ENCODE data around the gene RASGEF1B.
"Not testable (repeated sequence)": the region's sequence is repeated elsewhere in the genome, so short reads cannot be mapped to it uniquely, and the experiment has no call there.

Gene RASGEF1B

DNA sequence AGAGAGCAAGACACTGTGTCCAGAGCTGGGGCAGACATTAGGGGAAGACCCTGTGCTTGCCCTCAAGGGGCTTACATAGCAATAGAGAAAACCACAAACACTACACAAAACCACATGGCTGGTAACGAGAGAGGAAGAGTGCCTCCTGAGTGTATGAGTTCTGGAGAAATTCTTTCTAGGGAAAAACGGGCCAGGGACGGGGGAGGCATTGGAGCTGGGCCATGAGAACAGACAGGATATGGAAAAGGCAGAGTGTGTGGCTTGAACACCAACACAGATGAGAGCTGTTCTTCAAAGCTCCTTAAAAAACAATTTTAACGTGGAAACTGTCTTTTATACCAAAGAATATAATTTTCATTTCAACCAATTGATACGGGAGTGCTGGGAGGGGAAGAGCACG lies 42.7 kb downstream of the RASGEF1B start:
- no peak for DNase-seq

DNA sequence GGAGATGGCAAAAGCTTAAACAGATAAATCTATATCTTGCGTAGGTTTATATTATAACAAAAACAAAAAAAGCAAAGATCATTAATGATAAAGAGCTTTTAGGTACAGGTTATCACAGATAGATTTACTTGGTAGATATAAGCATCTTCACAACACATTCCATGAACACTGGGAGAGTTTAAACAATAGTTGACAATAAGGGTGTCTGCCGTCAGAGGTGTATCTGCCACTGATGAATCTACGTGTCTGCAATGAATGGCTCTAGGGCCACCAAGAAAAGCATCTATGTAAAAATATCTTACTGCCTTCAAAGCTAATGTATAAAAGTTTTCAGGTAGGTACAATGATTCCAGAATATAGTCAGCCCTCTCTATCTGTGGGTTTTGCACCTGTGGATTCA lies 43.7 kb downstream of the RASGEF1B start:
- DNase-seq: no peak

DNA sequence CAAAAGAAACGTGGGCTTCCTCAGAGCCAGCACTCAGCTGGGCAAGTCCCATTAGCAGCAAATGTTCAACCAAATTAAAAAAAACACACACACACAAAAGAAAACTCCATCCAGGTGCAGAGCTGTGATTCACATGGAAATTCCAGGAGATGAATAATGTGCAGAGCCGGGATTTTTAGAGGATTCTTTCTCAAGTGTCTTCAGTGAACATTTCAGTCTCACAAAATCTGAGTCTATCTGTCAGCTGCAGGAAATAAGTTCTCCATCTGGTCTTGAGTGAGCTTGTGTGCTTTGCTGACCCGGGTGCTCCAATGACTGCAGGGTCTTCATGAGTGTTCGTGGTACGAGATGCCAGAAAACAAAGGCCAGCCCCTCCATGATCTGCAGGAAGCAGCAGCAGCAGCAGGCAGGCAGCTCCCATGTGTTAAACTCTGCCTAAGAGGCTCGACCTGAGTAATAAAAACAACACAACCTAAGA lies 44.3 kb downstream of the RASGEF1B start:
- no peak for DNase-seq

DNA sequence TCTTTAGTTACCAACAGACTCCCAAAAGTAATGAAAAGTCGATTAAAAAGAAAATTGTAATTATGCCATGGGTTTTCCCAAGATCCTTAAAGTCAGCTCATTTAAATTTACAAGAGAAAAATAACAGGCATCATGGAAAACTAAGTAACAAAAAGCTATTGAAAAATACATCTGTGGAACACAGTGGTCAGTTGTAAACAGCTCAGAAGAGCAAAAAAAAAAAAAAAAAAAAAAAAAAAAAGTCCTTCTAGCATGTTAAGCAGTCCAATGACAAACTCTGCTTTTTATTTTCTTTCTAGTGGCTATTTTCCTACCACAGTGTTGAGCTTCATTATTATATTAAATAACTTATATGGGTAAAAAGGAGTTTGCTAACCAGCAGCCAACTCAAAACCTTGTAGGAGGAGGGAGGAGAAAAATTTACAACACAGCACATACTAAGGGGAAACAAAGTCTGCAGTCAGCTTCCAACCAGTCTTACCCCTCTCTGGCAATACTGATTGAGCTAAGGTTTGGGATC lies 44.9 kb downstream of the RASGEF1B start:
- DNase-seq: no peak

DNA sequence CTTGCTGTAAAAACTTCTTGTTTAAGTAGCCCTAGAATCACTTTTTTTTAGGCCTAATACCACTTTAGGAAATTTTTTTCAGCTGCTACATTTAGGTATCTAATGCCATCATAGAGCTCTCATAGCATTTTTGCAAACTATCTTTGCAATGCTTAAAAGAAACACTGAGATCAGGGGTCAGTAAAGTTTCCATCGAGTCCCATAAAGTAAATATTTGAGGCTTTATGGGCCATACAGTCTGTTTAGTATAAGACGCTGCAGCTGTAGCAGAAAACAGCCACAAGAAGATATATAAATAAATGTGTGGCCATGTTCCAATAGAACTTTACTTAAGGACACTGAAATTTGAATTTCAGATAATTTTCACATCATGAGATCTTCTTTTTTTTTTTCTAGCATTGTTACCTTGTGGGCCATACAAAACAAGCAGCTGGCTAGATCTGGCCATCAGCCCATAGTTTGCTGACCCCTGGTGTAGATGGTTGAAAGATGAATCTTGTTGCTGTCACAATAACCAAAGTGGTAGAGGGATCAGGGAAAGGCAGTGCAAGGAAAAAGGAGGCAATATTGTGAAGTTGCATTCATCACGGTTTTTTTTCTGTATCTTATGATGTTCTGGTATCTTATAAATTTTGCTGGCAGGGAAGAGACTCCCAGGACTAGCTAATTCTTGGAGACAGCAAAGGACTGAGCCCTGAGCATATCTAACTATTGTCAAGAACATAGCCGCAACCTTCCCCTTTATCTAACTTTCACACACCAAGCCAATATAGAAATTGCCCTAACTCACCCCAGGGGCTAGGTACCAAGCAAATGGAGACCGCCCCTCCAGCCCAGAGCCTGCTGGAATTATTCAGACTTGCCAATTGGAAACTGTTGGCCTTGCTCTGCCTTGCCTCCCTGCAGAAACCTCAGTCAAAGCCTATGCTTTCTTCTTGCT lies 46.6 kb downstream of the RASGEF1B start:
- no peak for DNase-seq

DNA sequence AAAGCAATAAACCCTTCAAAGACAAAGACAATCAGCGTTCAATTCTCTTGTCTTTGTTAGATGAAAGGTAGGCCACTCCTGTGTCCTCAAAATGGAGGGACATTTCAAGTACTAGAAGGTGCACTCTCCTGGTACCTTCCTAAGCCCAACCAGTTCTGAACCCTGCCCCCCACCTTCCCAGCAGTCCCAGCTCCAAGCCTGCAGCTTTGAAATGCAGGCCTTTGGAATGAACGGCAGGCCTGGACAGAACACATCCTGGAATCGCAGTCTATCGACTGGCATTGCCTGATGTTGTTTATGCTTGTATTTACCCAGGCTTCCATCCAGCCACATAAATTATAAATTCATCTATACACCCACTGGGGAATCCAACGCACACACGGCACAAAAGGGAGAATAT lies 47.4 kb downstream of the RASGEF1B start:
- DNase-seq: no peak

DNA sequence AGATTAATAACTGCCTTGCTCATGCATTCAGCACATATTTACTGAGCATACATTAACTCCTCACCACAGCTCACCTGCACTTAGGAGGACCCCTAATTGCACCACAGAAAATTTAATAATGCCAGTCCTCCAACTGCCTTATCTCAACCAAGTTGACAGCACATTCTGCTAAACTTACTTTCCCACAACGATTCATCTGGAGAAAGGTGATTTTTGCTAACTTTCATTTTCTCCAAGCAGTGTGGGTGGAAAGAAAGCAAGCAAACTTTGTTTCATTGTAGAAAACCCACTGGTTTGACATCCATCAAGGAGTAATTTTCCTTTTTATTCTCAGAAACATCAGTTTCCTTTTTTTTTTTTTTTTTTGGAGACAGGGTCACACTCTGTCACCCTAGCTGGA lies 49.1 kb downstream of the RASGEF1B start:
- DNase-seq: no peak

DNA sequence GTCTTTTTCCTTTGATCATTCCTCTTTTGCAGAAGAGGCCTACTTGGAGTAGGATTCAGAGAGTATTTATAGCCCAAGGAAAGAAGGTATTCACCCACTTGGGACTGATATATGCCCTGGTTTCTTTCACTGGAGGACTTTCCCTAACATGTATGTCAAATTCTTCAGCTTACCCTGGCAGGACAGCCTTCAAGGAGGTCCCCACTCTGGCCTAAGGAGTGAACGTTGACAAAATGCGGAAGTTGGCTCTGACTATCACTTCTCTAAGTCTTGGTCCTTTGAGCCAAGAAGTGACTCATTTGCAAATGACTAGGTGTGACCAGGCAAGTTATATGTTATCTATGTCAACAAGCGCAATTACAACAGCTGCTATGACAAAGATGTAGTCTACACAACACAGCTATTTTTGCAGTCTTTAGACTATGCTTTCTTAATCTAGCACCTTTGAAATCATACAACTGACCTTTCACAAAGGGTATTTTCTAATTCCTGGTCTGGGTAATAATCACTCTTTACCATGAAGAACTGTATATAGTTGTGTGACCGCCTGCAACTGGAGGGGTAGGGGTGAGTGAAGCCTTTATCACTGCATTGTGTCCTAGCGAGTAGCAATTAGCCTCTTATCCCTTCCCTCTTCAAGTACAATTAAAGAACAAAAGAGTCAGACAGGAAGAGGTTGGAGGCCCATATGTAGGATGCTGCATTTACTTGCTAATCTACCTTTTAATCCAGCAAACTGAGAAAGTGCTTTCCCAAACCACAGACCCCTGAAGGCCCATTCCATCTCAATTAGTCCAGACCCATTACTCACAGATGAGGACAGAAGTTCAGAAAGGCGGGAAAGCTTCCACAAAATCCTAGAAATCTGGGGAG lies 50.1 kb downstream of the RASGEF1B start:
- DNase-seq: no peak

DNA sequence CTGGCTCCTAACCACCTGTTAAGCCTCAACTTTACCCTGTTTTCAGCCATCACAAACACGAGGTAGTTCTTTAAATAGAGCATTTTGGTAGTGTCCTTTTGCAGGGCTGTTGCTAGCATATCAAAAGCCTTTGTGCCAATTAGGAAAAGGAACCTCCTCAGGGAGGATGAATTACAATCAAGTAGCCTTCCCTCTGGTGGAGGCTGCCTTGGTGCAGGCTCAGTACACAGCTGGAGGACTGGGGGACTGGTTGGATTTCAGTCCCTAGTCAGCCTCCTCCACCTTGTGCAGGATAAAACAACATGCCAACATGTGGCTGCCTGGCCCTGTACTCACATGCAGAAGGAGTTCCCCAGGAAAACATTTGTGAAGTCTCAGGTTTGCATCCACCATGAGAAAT lies 53.1 kb downstream of the RASGEF1B start:
- DNase-seq: no peak

DNA sequence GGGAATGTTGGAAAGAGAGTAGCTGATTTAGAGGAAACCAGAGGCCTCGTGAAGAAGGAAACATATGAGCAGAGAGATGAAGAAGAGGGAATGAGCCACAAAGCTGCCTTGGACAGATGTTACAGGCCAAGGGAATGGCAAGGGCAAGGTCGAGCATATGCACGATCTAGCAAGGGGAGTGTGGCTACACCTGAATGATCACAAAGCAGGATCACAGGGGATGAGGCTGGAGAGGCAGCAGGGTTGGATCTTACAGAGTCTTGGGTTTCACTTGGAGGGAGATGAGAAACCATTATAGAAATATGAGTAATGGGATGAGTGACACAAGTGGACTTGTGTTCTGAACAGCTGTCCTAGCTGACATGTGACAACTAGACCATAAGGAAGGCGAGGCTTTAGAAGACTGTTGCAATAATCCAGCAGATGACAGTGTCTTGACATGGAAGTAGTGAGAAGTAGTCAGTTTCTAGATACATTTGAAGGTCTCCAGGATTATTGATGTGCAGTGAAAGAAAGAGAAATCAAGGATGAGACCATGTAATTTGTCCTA lies 58.7 kb downstream of the RASGEF1B start:
- DNase-seq: no peak

DNA sequence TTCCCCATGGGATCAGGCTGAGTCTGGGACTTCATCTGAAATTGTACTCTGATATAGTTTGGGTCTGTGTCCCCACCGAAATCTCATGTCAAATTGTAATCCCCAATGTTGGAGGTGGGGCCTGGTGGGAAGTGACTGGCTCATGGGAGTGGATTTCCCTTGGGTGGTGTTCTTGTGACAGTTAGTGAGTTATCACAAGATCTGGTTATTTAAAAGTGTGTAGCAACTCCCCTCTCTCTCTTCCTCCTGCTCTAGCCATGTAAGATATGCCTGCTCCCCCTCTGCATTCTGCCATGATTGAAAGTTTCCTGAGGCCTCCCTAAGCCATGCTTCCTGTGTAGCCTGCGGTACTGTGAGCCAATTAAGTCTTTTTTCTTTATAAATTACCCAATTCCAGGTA lies 61.0 kb downstream of the RASGEF1B start:
- no peak for DNase-seq

DNA sequence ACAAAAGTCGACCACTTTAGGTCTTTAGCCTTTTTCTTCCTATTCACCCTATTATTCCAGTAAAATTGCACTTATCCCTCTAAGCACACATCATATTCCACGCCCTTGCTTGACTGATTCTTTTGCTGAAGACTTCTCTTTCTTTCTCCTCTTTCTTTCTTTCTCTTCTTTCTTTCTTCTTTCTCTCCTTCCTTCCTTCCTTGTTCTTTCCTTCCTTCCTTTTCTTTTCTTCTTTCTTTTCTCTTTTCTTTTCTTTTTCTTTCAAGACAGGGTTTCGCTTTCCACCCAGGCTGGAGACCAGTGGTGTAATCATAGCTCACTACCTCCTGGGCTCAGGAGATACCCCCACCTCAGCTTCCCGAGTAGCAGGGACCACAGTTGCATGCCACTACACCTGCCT lies 61.9 kb downstream of the RASGEF1B start:
- DNase-seq: no peak

DNA sequence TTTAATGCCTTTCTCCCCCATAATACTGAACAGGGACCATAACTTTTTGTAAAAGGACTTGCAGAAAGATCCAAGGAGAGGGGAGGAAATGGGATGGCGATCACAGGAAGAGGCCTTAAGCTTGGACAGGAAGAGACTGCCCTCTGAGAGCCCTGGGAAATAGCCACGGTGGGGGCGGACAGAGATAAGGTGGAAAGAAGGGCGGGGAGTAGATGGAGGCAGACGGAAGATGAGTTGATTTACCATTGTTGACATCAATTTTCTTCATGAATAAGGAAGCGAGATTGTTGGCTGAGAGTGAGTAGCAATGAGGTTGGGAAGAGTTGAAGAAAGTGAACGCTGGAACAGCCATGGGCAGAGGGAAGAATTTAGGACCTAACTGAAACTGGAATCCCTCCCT lies 63.4 kb downstream of the RASGEF1B start:
- DNase-seq: no peak

DNA sequence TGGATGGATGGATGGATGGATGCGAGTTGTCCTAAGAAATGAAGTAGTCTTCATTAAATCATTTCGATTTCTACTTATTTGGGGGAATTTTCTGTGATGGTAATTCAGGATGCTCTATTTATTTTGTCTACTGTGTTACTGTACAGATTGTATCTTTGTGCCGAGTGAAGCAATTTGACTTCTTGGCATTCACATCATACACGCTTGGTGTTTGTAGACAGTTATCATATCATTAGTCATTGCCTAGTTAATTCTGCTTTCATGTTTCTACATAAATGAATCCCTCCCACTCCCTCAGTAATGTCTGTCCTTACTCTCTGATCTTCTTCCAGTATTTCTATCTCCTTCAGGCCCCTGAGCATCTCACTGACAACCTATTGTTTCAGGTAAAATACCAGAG lies 64.0 kb downstream of the RASGEF1B start:
- no peak for DNase-seq

DNA sequence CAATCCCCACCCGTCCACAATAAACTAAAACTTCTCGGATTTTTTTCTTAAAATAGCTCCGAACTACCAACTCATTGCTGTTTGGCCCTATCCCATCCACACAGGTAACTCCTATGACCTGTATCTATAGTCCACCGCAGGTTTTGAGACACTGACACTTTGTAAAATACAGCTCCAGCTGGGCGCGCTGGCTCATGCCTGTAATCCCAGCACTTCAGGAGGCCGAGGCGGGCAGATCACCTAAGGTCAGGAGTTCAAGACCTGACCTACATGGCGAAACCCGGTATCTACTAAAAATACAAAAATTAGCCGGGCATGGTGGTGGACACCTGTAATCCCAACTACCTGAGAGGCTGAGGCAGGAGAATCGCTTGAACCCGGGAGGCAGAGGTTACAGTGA lies 65.2 kb downstream of the RASGEF1B start:
- not testable (repeated sequence) for DNase-seq

DNA sequence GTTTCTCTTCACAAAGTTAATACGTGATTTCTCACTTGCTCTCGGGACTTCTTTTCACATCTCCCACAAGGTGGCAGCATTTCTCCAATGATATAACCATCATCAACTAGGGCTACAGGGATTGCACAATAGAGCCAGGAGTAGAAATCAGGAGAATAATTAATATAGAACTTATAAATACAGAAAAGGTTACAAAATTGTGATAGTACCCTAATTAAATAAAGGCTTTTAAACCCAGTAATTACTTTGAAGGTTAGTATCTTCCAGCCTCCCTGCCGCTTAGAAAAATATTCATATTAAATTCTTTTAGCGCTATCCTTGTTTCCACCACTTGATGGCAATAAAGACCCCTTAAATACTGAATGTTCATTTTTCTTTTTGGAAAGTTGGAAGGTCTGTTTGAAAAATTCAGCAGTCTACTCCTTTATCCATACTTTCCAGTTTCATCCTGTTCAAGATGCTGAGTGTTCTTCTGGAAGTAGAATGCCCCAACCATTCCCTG lies 65.8 kb downstream of the RASGEF1B start:
- DNase-seq: peak; percentile 55

DNA sequence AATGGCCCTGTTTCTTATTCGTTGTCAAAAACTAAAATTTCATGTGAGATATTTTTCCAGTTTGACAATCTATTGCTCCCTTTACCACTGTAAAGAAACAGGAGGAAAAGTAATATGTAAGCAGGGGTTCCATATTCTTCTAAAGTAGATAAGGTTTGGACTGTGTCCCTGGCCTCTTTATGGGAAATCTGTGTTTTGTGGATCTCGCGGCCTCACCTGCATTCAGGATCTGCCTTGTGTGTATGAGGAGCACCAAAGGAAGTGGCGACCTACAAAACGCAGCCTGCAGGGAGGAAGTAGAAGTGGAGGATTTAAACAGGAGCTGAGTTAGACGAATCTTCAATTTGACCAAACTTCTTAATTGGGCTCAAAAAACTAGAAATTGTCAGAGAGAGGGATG lies 67.0 kb downstream of the RASGEF1B start:
- no peak for DNase-seq

DNA sequence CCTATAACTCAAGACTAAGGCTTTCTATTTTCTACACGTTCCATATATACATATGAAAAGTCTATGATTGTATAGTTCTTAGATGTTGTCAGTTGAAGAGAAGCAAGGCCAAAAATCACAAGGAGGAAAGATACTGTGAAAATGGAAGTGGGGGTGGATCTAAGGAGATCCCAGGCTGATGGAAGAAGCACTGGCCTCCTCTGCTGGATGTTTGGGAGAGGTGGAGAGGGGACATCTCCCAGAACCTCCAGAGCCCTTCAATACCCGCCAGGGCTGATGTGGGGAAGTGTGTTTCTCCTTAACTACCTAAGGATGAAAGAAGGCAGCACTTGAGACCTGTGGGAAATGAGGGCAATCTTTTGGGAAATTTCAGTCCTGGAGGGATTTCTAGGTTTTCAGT lies 67.4 kb downstream of the RASGEF1B start:
- no peak for DNase-seq

DNA sequence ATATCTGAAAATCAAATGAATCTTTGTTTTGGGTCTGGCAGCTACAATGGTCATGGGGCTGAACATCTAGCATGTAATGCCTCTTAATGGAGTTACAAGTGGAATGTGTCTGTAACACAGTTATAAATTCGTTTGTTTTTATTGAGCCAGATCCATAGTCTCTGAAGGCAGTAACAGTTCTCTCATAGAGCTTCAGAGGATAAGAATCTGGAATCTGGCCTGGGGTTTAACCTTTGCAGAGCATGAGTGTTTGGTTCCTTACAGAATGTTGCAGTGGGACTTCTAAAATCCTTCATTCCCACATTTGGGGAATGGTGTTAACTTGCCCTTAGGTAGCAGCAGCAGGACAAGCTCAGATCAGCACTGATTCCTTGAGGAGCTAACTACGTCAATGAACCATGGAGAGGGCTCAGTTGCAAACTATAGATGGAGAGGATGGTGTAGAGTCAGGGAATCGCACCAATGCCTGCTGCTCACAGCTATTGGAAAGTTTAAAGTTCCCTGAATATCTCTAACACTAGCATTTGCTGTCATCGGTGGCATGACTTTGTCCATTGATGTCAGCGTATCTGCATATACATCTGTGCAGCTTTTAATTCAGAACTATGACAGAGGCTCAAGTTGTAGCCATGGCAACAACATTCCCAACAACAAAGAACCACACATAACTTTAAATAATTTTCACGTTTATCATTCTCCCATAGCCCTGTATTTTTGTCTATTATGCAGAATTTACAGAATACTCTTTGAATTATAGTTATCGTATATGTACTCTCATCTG lies 72.2 kb downstream of the RASGEF1B start:
- DNase-seq: no peak

DNA sequence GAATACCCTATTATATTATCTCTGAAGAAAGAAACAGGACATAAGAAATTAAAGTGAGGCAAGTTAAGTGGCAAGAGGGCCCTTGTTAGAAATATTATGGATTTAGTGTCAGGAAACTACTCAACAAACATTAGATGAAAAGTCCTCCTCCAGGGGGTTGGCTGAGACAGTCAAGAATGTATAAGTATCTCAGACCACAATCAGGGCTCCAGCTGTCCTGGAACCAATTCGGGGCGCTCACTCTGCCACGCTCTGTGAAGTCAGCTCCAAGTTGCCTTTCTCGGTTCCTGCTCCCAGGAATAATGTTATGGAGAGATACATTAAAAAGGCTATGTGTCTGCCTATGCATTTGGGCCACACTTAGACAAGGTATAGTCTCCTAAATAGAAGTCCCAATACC lies 73.3 kb downstream of the RASGEF1B start:
- DNase-seq: peak; percentile 21

DNA sequence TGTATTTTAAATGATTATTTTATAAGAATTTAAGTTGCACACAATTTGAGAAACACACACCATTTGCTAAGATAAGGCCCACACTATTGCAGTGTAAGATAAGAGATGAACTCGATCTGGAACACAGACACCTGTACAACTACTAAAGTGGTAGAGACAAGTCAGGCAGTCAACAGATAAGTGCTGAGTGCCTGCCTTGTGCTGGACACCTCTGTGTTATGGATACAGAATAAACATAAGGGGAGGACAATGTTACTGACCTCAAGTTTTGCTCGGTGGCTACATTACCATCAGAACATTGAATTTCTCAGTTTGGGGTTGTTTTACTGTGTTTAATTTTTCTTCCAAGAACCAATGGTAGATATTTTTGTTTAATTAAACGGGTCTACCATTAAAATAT lies 74.1 kb downstream of the RASGEF1B start:
- DNase-seq: no peak

DNA sequence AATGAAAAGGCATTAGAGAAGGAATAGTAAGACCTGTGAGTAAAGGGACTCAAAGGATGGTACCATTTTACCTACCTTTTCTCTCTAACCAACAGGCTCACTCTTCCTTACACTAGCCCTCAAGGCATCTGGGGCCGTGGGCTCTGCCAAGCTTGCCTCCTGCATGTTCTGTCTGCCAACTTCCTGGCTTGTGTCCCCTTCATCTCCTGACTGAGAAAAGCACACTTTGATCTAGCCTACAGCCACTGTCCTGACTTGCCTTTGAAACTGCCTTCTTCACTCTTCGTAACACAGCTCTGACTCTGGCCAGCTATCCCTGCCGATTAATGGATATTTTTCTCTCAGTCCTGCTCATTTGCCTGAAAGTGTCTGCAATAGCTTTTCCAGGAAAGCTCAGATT lies 76.5 kb downstream of the RASGEF1B start:
- DNase-seq: no peak

Measured in DMS79 (cell line).